ENCODE data around the gene LEFTY1. TPM values are rescaled to one million over a fixed set of nuclear protein-coding genes. Genes with fewer than 3 reads are reported as not detected.

Gene LEFTY1
- total RNA-seq, 1 donor from 2014 or later: 0.65 TPM

GRCh38 chr1:225880636-225881035, 8.3 kb downstream of the LEFTY1 start:
- no peak for TF ChIP-seq CTCF (conservative IDR thresholded peaks at IDR 0.05)
- H3K4me3 Mint-ChIP-seq: peak overlapping the region; percentile 91
- no peak for DNase-seq (ENCODE audit: low read depth, low spot score)
- no peaks in the 10 kb centered on the region for H3K36me3 Mint-ChIP-seq (ENCODE audit: low read depth)
- H3K9me3 Mint-ChIP-seq: no peaks in the 10 kb centered on the region
- H3K27me3 Mint-ChIP-seq (ENCODE audit: low read depth): peaks cover 12% of the 10 kb centered on the region
- peaks cover 34% of the 10 kb centered on the region for H3K4me1 Mint-ChIP-seq
- no peak overlapping the region for H3K27ac Mint-ChIP-seq (ENCODE audit: unreplicated experiment)

GRCh38 chr1:225880222-225880588, 8.7 kb downstream of the LEFTY1 start:
- no peaks in the 10 kb centered on the region for H3K9me3 Mint-ChIP-seq
- peak overlapping the region; percentile 91 for H3K4me3 Mint-ChIP-seq
- no peak overlapping the region for H3K27ac Mint-ChIP-seq (ENCODE audit: unreplicated experiment)
- peaks cover 12% of the 10 kb centered on the region for H3K27me3 Mint-ChIP-seq (ENCODE audit: low read depth)
- no peak for TF ChIP-seq CTCF (conservative IDR thresholded peaks at IDR 0.05)
- peaks cover 34% of the 10 kb centered on the region for H3K4me1 Mint-ChIP-seq
- H3K36me3 Mint-ChIP-seq (ENCODE audit: low read depth): no peaks in the 10 kb centered on the region
- DNase-seq (ENCODE audit: low read depth, low spot score): no peak

- H3K4me1 Mint-ChIP-seq: peaks cover 34% of the 10 kb centered on the region
- TF ChIP-seq CTCF (conservative IDR thresholded peaks at IDR 0.05): no peak
- no peaks in the 10 kb centered on the region for H3K9me3 Mint-ChIP-seq
- DNase-seq (ENCODE audit: low read depth, low spot score): no peak
- peaks cover 12% of the 10 kb centered on the region for H3K27me3 Mint-ChIP-seq (ENCODE audit: low read depth)
- peak overlapping the region; percentile 91 for H3K4me3 Mint-ChIP-seq
- H3K27ac Mint-ChIP-seq (ENCODE audit: unreplicated experiment): no peak overlapping the region
- no peaks in the 10 kb centered on the region for H3K36me3 Mint-ChIP-seq (ENCODE audit: low read depth)
Observed at GRCh38 chr1:225879521-225880221, 9.3 kb downstream of the LEFTY1 start.

DNA sequence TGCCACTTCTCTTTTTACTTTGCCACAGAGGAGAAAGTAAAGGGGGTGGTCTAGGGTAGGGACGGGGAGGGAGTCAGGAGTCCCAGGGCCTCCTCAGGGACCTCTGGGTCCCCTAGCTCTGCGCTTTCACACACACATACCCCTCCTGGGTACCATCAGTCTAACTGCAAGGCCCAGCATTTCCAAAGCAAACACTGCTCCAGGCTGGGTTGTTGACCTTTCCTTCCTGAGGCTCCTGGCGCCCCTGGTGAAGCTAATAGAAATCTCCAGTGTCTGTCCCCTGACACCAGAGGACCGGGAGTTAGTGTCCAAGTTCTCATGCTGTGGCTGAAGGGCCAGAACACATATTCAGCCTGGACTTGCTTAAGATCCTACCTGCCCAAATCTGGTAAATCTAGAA, 10.7 kb downstream of the LEFTY1 start:
- Mint-ChIP-seq H3K36me3 (ENCODE audit: low read depth) (no peaks in the 10 kb centered on the region), H3K4me3 (peak overlapping the region; percentile 62), H3K9me3 (no peaks in the 10 kb centered on the region), H3K27me3 (ENCODE audit: low read depth) (peaks cover 5% of the 10 kb centered on the region), H3K4me1 (peaks cover 31% of the 10 kb centered on the region), H3K27ac (ENCODE audit: unreplicated experiment) (no peak overlapping the region)
- TF ChIP-seq CTCF (conservative IDR thresholded peaks at IDR 0.05): no peak
- DNase-seq (ENCODE audit: low read depth, low spot score): no peak

GRCh38 chr1:225877580-225877979, 11.4 kb downstream of the LEFTY1 start:
- Mint-ChIP-seq H3K27ac (ENCODE audit: unreplicated experiment) (no peak overlapping the region), H3K4me3 (peak overlapping the region; percentile 76), H3K36me3 (ENCODE audit: low read depth) (no peaks in the 10 kb centered on the region), H3K27me3 (ENCODE audit: low read depth) (peaks cover 2% of the 10 kb centered on the region), H3K4me1 (peaks cover 28% of the 10 kb centered on the region), H3K9me3 (no peaks in the 10 kb centered on the region)
- peak; percentile 53 for TF ChIP-seq CTCF (conservative IDR thresholded peaks at IDR 0.05)
- peak; percentile 65 for DNase-seq (ENCODE audit: low read depth, low spot score)
